Measurements from ENCODE around the gene FOXO6.

GRCh38 chr1:41344708-41345159 lies 16.5 kb upstream of the FOXO6 start:
- TF ChIP-seq CTCF (IDR thresholded peaks at IDR 0.05) (no peak), POLR2A (IDR thresholded peaks at IDR 0.05) (no peak)

Data from tibial nerve (tissue), 3 donors.